Stimulated activated CD4-positive, alpha-beta T cell treated with anti-CD3 and anti-CD28 coated beads, Interleukin-1b, Interleukin-23, amount 100 ng/mL, for 1 hour (primary cell): ENCODE data around the gene ITGB2.

Experiments used
- DNase-seq, 2 donors: peaks; one replicate each; pipeline ENCODE4 v3.0.0-alpha.2; 2020; ENCODE audit warnings: low read depth in 2 of 2

ITGB2 gene

GRCh38 chr21:44867999-44868700, 52.5 kb downstream of the ITGB2 start:
- no peak for DNase-seq

DNA sequence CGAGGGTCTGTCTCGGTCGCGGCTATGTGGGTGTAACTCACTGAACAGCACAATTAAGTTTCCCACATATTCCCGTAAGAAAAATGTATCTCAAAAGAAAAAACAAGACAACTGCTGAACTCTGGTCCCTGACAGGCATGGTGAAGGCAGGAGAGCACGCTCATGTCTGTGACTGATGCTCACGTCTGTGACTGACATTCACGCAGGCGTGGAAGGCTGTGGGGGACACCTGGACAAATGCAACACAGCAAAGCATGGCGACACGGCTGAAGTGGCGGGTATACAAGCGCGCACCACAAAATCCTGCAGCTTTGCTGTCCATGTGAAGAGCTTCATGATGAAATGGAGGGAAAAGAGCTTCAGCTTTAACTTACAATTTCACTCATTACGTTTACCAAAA, 53.2 kb downstream of the ITGB2 start:
- no peak for DNase-seq

GRCh38 chr21:44866780-44867179, 53.9 kb downstream of the ITGB2 start:
- DNase-seq = no peak

- no peak for DNase-seq
Observed at GRCh38 chr21:44865561-44866280, 55.0 kb downstream of the ITGB2 start.

DNA sequence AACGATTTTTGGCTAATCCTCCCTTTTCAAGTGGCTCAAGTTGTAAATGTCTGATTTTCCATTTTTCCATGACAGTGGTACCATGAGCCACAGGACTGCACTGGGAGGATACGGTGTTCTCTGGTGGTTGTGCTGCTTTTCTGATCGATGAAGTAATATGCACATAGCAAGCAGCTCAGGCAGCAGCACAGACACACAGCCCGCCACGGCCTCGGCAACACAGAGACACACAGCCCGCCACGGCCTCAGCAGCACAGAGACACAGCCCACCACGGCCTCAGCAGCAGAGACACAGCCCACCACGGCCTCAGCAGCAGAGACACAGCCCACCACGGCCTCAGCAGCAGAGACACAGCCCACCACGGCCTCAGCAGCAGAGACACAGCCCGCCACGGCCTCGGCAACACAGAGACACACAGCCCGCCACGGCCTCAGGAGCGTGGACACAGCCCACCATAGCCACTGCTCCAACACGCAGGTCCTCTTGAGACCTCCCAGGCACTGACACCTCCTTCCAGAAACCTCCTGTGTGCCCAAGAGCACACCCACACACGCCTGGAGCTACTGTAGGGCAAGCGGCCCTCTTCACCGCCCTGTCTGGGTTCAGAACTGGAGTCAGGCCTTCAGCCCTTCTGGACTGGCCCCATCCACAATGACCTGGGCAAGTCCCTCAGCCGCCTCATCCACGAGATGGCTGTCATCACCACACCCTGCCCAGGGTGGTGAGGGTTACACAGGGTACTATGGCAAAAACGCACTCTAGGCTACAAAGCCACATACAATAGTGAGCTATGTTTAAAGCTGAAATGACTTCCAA, 57.6 kb downstream of the ITGB2 start:
- no peak for DNase-seq

DNA sequence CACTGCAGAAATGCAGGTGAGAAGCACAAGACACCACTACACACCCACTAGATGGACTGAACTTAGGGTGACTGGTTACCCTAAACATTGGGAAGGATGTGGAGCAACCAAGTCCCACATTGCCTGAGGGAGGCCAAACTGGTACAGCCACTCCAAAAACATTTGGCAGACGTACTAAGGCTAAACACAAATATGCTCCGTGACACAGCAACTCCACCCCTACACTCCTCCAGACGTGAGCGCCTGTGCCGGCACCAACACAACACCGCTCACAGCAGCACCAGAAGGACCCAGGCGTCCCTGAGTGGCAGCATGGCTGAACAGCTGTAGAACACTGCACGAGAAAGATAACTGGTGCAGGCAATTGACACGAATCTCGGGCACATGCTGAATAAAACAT, 61.9 kb downstream of the ITGB2 start:
- no peak for DNase-seq

GRCh38 chr21:44858291-44858690, 62.4 kb downstream of the ITGB2 start:
- no peak for DNase-seq

- DNase-seq = no peak
Observed at GRCh38 chr21:44857127-44857892, 63.4 kb downstream of the ITGB2 start.

- DNase-seq = no peak
Observed at GRCh38 chr21:44856131-44856530, 64.6 kb downstream of the ITGB2 start.

- no peak for DNase-seq
Observed at GRCh38 chr21:44855572-44855971, 65.1 kb downstream of the ITGB2 start.

DNA sequence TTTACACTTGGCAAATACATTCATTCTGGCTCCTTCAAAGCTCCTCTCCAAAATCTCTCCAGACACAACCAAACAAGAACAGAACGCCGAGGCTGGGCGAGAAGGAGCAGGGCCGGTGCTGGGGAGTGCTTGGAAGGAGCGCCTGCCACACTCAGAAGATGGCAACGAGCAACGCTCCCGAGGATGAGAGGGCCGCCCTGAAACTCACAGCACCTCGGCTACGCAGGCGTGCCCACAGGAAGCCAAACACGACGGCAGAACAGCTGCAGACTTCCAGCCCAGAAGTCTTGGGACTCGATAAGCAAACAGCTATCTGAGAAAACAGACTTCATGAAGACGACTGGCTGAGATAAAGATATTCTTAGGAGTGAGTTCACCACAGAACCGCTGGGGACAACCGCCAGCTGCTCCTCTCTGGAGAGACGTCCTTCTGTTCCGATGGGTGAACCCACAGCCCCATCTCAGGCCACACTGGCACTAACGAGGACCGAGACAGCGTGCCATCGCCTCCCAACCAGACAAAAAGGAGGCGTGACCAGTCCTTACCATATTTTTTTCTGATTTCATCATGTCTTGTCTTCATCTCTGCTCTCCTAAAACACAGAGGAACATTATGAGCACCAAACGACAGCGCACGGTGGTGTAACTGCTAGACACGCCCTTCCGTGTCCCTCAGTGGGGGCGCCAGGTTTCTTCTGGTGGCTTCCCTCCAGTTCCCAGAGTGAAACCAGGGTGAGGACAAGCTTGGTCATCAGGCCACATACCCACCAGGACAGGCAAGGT, 65.8 kb downstream of the ITGB2 start:
- no peak for DNase-seq

DNA sequence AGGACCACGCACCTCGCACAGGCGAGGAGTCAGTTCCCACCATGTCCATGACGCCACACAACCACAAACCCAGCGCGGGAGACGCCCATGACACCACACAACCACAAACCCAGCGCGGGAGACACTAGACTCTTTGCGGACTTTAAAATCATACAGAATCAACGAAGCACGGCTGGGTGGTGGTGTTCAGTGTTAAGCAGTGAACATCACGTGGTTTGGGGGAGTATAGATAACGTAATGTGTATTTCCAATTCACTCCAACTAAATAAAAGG, 66.4 kb downstream of the ITGB2 start:
- DNase-seq = no peak

DNA sequence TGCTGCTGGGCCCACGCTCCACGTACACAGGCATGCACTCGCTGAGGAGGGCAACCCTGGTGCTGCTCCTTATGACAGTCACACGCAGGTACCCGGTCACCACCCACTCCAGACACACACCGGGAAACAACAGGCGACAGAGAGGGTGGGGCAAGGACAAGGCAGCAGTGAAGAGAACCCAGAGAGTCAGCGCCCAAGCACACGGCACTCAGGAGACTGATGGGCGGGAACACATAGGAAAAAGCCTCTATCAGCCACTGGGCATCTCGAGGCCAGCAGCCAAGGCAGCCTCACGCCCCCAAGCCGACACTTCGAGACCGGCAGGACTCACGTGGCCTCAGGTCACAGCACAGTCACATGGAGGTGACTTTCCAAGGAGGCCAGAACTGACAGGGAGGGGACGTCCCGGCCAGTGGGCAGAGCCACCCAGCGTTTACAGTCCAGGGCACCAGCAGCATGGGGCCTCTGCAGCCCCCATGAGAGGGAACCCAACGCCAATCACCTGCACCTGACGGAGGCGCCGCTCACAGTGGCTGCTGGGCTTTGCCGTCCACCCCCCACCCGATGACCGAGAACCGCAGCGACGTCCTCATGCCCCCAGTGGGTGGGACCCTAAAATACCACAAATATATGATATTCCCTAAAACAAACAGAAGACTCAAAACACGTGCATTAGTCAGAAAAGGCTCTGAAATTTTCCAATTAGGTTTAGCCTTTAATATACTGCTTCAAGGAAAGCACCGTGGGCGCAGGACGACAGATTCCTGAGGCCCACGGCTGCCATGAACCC, 66.9 kb downstream of the ITGB2 start:
- no peak for DNase-seq

- DNase-seq = no peak
Observed at GRCh38 chr21:44850905-44851657, 69.6 kb downstream of the ITGB2 start.

DNA sequence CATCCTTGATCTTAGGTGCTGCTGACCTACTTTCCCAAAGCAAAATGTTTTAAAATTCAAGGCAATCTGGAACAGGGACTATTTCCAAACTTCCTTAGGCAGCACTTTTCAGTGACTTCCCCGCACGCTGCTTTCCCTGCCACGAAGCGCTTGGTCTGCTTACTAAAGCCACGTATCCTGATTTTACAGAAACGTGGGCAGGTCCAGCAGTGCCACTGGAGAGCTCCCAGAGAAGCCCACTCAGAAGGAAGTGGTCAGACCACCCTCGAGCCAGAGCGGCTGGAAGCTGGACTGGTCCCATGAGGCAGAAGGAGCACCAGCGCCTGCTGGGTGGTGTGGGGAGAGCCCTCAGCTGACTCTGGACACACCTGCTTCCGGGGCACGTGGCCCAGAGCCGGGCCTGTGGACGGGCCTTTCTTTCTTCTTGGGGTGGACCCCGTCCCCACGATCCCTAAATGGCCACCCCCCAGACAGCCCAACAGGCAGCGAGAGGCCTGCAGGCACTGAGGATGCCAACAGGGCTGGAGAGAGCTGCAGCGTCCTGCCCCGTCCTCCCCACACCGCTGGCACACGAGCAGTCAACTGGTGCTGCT, 70.4 kb downstream of the ITGB2 start:
- DNase-seq = no peak

GRCh38 chr21:44849616-44850130, 71.0 kb downstream of the ITGB2 start:
- DNase-seq = no peak

DNA sequence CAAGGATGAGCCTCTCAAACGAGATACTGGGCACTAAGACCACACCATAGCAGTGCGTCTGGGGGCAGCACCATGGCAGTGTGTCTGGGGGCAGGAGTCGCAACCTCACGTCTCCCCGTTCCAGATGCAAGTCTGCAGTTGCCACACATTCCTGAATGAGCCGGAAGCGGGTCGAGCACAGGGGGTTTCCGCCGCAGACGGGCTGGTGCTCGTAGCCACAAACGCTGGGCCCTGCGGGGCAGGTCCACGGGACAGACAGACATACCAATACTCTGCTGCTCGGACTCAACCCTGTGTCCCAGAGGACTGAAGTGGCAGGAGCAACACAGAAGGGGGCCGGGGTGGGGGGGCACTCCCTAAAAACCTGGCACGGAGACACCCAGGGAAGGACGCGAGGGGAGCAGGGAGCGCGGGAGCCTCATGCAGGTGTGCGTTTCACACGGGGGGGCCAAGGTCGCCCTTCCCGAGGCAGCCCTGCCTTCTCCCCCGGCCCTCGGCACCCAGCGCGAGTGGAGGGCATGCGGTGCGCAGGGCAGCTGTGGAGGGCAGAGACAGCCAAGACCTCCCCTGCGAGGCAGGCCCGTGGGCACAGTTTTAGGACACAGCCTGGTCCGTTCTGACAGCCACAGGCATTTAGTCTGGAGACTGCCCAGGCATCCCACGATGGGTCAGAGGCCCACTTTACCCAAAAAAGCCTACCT, 71.7 kb downstream of the ITGB2 start:
- no peak for DNase-seq

- DNase-seq = no peak
Observed at GRCh38 chr21:44847261-44848056, 73.2 kb downstream of the ITGB2 start.
